Keratinocyte (primary cell): ENCODE results near the gene CNNM2. TPM values are rescaled to one million over a fixed set of nuclear protein-coding genes. Genes with fewer than 3 reads are reported as not detected.

Experiments used
- DNase-seq: peaks from one replicate; pipeline ENCODE4 v3.0.0-alpha.2; 2011; ENCODE audit warnings: low read depth, missing footprints, low spot score
- FAIRE-seq: peaks from 2 replicates; lab custom pipeline; 2011; peaks lifted over from hg19 to GRCh38; lab: Jason Lieb, UNC
- H2AFZ ChIP-seq: 2 replicates; pipeline ENCODE4 v1.6.0; 2012; ENCODE audit warnings: low read length, control low read depth, inconsistent platforms; ENCODE audit not compliant: control insufficient read depth
- H3K27ac ChIP-seq: 2 replicates; pipeline ENCODE4 v1.5.1; 2011; ENCODE audit warnings: low read length; ENCODE audit not compliant: control insufficient read depth, insufficient read depth
- H3K27me3 ChIP-seq: 3 replicates; pipeline ENCODE4 v1.6.0; 2011; ENCODE audit warnings: low read length; ENCODE audit not compliant: control insufficient read depth, insufficient read depth; ENCODE audit errors: extremely low read depth
- H3K36me3 ChIP-seq, 2 experiments: 2 replicates in 1 of 2; 3 replicates in 1 of 2; pipeline ENCODE4 v1.5.1; 2011; ENCODE audit warnings: low read length in 2 of 2, mild to moderate bottlenecking in 1 of 2; ENCODE audit not compliant: control insufficient read depth in 2 of 2, insufficient read depth in 2 of 2; ENCODE audit errors: extremely low read depth in 1 of 2
- H3K4me1 ChIP-seq: 3 replicates; pipeline ENCODE4 v1.5.1; 2011; ENCODE audit warnings: low read length; ENCODE audit not compliant: control insufficient read depth, insufficient read depth; ENCODE audit errors: extremely low read depth
- H3K4me2 ChIP-seq: 3 replicates; pipeline ENCODE4 v1.6.0; 2011; ENCODE audit warnings: low read depth, low read length; ENCODE audit not compliant: control insufficient read depth, insufficient read depth; ENCODE audit errors: extremely low read depth
- H3K4me3 ChIP-seq, 3 experiments: fragments of 200-600 bp in 1 of 3; sonication (generic) in 1 of 3; 2 replicates in 2 of 3; 3 replicates in 1 of 3; pipeline ENCODE4 v1.5.1; 2011 to 2016; ENCODE audit warnings: low read length in 3 of 3, mild to moderate bottlenecking in 3 of 3, control low read depth in 2 of 3, inconsistent platforms in 1 of 3, low read depth in 1 of 3, mixed read lengths in 1 of 3, mixed run types in 1 of 3, moderate library complexity in 1 of 3; ENCODE audit not compliant: control insufficient read depth in 2 of 3, insufficient read depth in 2 of 3; ENCODE audit errors: extremely low read depth in 1 of 3
- H3K79me2 ChIP-seq: 2 replicates; pipeline ENCODE4 v1.6.0; 2012; ENCODE audit warnings: low read length; ENCODE audit not compliant: control insufficient read depth, insufficient read depth
- H3K9ac ChIP-seq: 3 replicates; pipeline ENCODE4 v1.6.0; 2011; ENCODE audit warnings: low read length; ENCODE audit not compliant: control insufficient read depth, insufficient read depth; ENCODE audit errors: extremely low read depth
- H3K9me1 ChIP-seq: 3 replicates; pipeline ENCODE4 v1.6.0; 2011; ENCODE audit warnings: low read length; ENCODE audit not compliant: control insufficient read depth, insufficient read depth; ENCODE audit errors: extremely low read depth
- H3K9me3 ChIP-seq: 2 replicates; pipeline ENCODE4 v1.5.1; 2012; ENCODE audit warnings: low read depth, low read length; ENCODE audit not compliant: control insufficient read depth
- H4K20me1 ChIP-seq: 3 replicates; pipeline ENCODE4 v1.6.0; 2011; ENCODE audit warnings: low read length; ENCODE audit not compliant: control insufficient read depth, insufficient read depth; ENCODE audit errors: extremely low read depth
- EZH2 ChIP-seq: IDR thresholded peaks from one replicate; pipeline ENCODE4 v1.6.1; 2012; ENCODE audit warnings: inconsistent platforms, mild to moderate bottlenecking, low read length, moderate library complexity
- dilution Hi-C: fragments of 300-500 bp; cut with MboI; formaldehyde crosslinking; loops from one replicate; pipeline ENCODE4 v1.7.0; 2020; ENCODE audit warnings: low sequenced_read_pairs; ENCODE audit not compliant: extremely low pct_ligation_motif_present
- polyA plus RNA-seq, 5 experiments: library from polyadenylated mRNA; depleted of rRNA in 3 of 5; stranded (reverse) in 3 of 5; stranded (forward) in 1 of 5; unstranded in 1 of 5; fragments of >200 nt; gene quantifications; 1 replicate in 1 of 5; 2 replicates in 3 of 5; 3 replicates in 1 of 5; pipeline versions ENCODE4 v1.2.1 to v1.2.3, GENCODE V29; 2011 to 2012; ENCODE audit warnings: missing spikeins in 2 of 5, low read depth in 1 of 5, low replicate concordance in 1 of 5
- TF ChIP-seq, protein P1 (sequence below), 3 experiments: IDR thresholded peaks in 1 of 3; conservative IDR thresholded peaks in 1 of 3; optimal IDR thresholded peaks in 1 of 3; 2 replicates in 2 of 3; 3 replicates in 1 of 3; pipeline versions ENCODE3 to v1.5.1; 2011; ENCODE audit warnings: low read length in 3 of 3, mild to moderate bottlenecking in 3 of 3, moderate library complexity in 2 of 3, control low read depth in 1 of 3, inconsistent platforms in 1 of 3; ENCODE audit not compliant: insufficient read depth in 2 of 3; ENCODE audit errors: extremely low read depth in 1 of 3

CNNM2 gene
- polyA plus RNA-seq, 1 donor (not counting 4 experiments of a cell fraction or from before 2014, with no cell fraction given): 1.5 TPM

DNA sequence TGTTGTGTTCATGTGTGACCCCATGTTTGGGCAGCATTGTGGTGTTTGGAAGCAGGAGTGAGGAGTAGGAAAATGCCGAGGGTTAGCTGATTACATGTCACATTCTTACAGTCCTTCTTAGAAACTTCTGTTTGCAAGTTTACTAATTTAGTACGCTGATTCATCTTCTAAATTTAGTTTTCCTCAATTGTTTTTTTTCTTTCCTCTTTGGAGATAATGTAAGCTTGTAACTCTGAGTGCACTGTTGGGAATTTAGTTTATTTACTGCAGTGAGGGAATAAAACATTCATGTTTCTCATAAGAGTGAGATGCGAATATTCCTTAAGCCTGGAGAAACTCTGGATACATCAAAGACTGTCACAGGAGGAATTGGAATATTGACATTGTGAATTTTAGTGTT is 139.9 kb downstream of the CNNM2 start:
- H3K36me3 ChIP-seq: no peaks in the 10 kb centered on the region
- H3K4me1 ChIP-seq: no peaks in the 10 kb centered on the region
- H3K4me2 ChIP-seq: no peak overlapping the region
- TF ChIP-seq, protein P1, sequence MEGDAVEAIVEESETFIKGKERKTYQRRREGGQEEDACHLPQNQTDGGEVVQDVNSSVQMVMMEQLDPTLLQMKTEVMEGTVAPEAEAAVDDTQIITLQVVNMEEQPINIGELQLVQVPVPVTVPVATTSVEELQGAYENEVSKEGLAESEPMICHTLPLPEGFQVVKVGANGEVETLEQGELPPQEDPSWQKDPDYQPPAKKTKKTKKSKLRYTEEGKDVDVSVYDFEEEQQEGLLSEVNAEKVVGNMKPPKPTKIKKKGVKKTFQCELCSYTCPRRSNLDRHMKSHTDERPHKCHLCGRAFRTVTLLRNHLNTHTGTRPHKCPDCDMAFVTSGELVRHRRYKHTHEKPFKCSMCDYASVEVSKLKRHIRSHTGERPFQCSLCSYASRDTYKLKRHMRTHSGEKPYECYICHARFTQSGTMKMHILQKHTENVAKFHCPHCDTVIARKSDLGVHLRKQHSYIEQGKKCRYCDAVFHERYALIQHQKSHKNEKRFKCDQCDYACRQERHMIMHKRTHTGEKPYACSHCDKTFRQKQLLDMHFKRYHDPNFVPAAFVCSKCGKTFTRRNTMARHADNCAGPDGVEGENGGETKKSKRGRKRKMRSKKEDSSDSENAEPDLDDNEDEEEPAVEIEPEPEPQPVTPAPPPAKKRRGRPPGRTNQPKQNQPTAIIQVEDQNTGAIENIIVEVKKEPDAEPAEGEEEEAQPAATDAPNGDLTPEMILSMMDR (optimal IDR thresholded peaks at IDR 0.05 in 1 of 3, IDR thresholded peaks at IDR 0.05 in 1 of 3, conservative IDR thresholded peaks at IDR 0.05 in 1 of 3; ENCODE audit: extremely low read depth in 1 of 3, insufficient read depth in 2 of 3, low read length in 3 of 3): no peak
- no peak for TF ChIP-seq EZH2
- no peaks in the 10 kb centered on the region for H3K9me3 ChIP-seq
- H3K4me3 ChIP-seq: no peak overlapping the region
- DNase-seq: no peak
- H3K27ac ChIP-seq: no peak overlapping the region
- FAIRE-seq: no peak
- dilution Hi-C loops: no loop called here
- no peak overlapping the region for H2AFZ ChIP-seq
- H3K27me3 ChIP-seq: no peaks in the 10 kb centered on the region
- H4K20me1 ChIP-seq: no peaks in the 10 kb centered on the region
- H3K9ac ChIP-seq: no peak overlapping the region
- H3K9me1 ChIP-seq: no peaks in the 10 kb centered on the region
- H3K79me2 ChIP-seq: no peaks in the 10 kb centered on the region

DNA sequence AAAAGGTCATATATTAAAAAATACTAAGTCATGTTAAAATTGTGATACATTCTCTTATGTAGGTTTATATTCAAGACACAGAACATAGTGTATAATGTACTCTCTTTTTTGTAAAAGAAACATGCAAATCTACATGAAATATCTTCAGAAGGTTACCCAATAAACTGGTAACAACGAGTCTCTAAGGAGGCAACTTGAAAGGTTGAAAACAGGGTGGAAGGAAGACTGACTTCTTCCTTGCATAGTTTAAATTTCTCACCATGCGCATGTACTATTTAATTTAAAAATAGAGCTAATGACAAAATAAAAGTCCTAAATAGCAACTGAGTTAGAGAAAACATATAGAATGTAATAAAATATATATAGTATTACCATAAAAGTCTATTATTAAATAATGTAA is 142.5 kb downstream of the CNNM2 start:
- Histone ChIP-seq H3K9me3 (no peaks in the 10 kb centered on the region), H3K4me3 (no peak overlapping the region), H3K36me3 (no peaks in the 10 kb centered on the region), H3K4me1 (no peaks in the 10 kb centered on the region), H3K27ac (no peak overlapping the region), H3K4me2 (no peak overlapping the region), H2AFZ (no peak overlapping the region), H3K9me1 (no peaks in the 10 kb centered on the region), H3K27me3 (no peaks in the 10 kb centered on the region), H3K9ac (no peak overlapping the region), H3K79me2 (no peaks in the 10 kb centered on the region), H4K20me1 (no peaks in the 10 kb centered on the region)
- TF ChIP-seq, protein P1 (optimal IDR thresholded peaks at IDR 0.05 in 1 of 3, IDR thresholded peaks at IDR 0.05 in 1 of 3, conservative IDR thresholded peaks at IDR 0.05 in 1 of 3; ENCODE audit: extremely low read depth in 1 of 3, insufficient read depth in 2 of 3, low read length in 3 of 3): no peak
- no peak for TF ChIP-seq EZH2
- dilution Hi-C loops: no loop called here
- no peak for DNase-seq
- FAIRE-seq: no peak
